Measurements from ENCODE around the gene GARRE1. TPM values are rescaled to one million over a fixed set of nuclear protein-coding genes. Genes with fewer than 3 reads are reported as not detected.
"Not testable (repeated sequence)": the region's sequence is repeated elsewhere in the genome, so short reads cannot be mapped to it uniquely, and the experiment has no call there.

Gene GARRE1
- polyA plus RNA-seq (2013, experiment 1 of 2), result 37.1 TPM
- polyA plus RNA-seq (2013, experiment 2 of 2), result 40.7 TPM

- Histone ChIP-seq H3K4me2 (ENCODE audit: insufficient read depth, low read length, poor library complexity, severe bottlenecking) (peak within 1 kb of the TSS; percentile 71), H2BK12ac (ENCODE audit: low read length) (no peak within 1 kb of the TSS), H2BK120ac (ENCODE audit: low read depth, low read length) (peak within 1 kb of the TSS; percentile 61), H4K8ac (ENCODE audit: low read depth, low read length) (peak within 1 kb of the TSS; percentile 65), H3K14ac (ENCODE audit: low read length) (peak within 1 kb of the TSS; percentile 82), H2BK5ac (ENCODE audit: low read length) (no peak within 1 kb of the TSS), H3K4ac (ENCODE audit: low read length) (no peak within 1 kb of the TSS), H4K91ac (ENCODE audit: low read depth, low read length, poor library complexity) (no peak within 1 kb of the TSS), H3K9ac (ENCODE audit: low read depth, low read length, poor library complexity) (peak within 1 kb of the TSS; percentile 88), H2AFZ (ENCODE audit: low read length) (peak within 1 kb of the TSS; percentile 97), H3K27ac (replicated peaks; ENCODE audit: low read length) (peak within 1 kb of the TSS; percentile 75), H3K23ac (ENCODE audit: low read depth, low read length, poor library complexity) (peak within 1 kb of the TSS; percentile 73), H3K18ac (ENCODE audit: low read length) (peak within 1 kb of the TSS; percentile 89), H3K9me3 (replicated peaks in 1 of 2; ENCODE audit: control insufficient read depth in 2 of 2, insufficient read depth in 1 of 2, low read depth in 1 of 2, low read length in 2 of 2) (no peaks in the 10 kb centered on the region), H2AK5ac (ENCODE audit: low read depth, low read length) (no peak within 1 kb of the TSS), H3K79me1 (ENCODE audit: low read depth, low read length) (peaks cover 4% of the 10 kb centered on the region), H3K4me3 (ENCODE audit: low read length in 2 of 2) (peak within 1 kb of the TSS; percentile 75 to 99), H2BK15ac (ENCODE audit: low read length) (peak within 1 kb of the TSS; percentile 26), H3K27me3 (ENCODE audit: control insufficient read depth in 3 of 3, insufficient read depth in 3 of 3, low read depth in 1 of 3, low read length in 3 of 3) (no peaks in the 10 kb centered on the region), H3K4me1 (ENCODE audit: control insufficient read depth in 2 of 2, insufficient read depth in 1 of 2, low read depth in 1 of 2, low read length in 2 of 2) (peaks cover 0 to 2% of the 10 kb centered on the region in 2 donors), H3K36me3 (replicated peaks in 1 of 2; ENCODE audit: control insufficient read depth in 2 of 2, insufficient read depth in 2 of 2, low read length in 2 of 2) (peaks cover 0 to 8% of the 10 kb centered on the region in 2 donors)
- DNase-seq (ENCODE audit: low spot score), result peak; percentile 84
- WGBS, 2 donors (ENCODE audit: extremely low coverage in 2 of 2, insufficient read length in 2 of 2, insufficient replicate concordance in 1 of 2), result no CpG with 5 or more reads among the region's 56 CpGs
These were observed at the start of gene GARRE1 for GRCh38 chr19:34254046-34254697. GARRE1 (plus strand) TSS chr19:34254554; CDS start chr19:34300474, 45,920 bp downstream.

GRCh38 chr19:34205324-34205723, 49.0 kb upstream of the GARRE1 start:
- not testable (repeated sequence) for H2AK5ac ChIP-seq (ENCODE audit: low read depth, low read length); H3K14ac ChIP-seq (ENCODE audit: low read length); H3K79me1 ChIP-seq (ENCODE audit: low read depth, low read length); H3K4me1 ChIP-seq (ENCODE audit: control insufficient read depth in 2 of 2, insufficient read depth in 1 of 2, low read depth in 1 of 2, low read length in 2 of 2); H2BK12ac ChIP-seq (ENCODE audit: low read length); H3K9me3 ChIP-seq (replicated peaks in 1 of 2; ENCODE audit: control insufficient read depth in 2 of 2, insufficient read depth in 1 of 2, low read depth in 1 of 2, low read length in 2 of 2); H2BK15ac ChIP-seq (ENCODE audit: low read length); H3K4me2 ChIP-seq (ENCODE audit: insufficient read depth, low read length, poor library complexity, severe bottlenecking); H3K4ac ChIP-seq (ENCODE audit: low read length); H4K91ac ChIP-seq (ENCODE audit: low read depth, low read length, poor library complexity); H2BK5ac ChIP-seq (ENCODE audit: low read length); H3K27me3 ChIP-seq (ENCODE audit: control insufficient read depth in 3 of 3, insufficient read depth in 3 of 3, low read depth in 1 of 3, low read length in 3 of 3); H2BK120ac ChIP-seq (ENCODE audit: low read depth, low read length); H3K27ac ChIP-seq (replicated peaks; ENCODE audit: low read length); H3K4me3 ChIP-seq (ENCODE audit: low read length in 2 of 2); H4K8ac ChIP-seq (ENCODE audit: low read depth, low read length); H3K23ac ChIP-seq (ENCODE audit: low read depth, low read length, poor library complexity); DNase-seq (ENCODE audit: low spot score); H3K18ac ChIP-seq (ENCODE audit: low read length); H3K9ac ChIP-seq (ENCODE audit: low read depth, low read length, poor library complexity); H2AFZ ChIP-seq (ENCODE audit: low read length)
- no CpG with 5 or more reads among the region's 7 CpGs for WGBS, 2 donors (ENCODE audit: extremely low coverage in 2 of 2, insufficient read length in 2 of 2, insufficient replicate concordance in 1 of 2)
- peaks cover 13 to 97% of the 10 kb centered on the region in 2 donors for H3K36me3 ChIP-seq (replicated peaks in 1 of 2; ENCODE audit: control insufficient read depth in 2 of 2, insufficient read depth in 2 of 2, low read length in 2 of 2)

- H4K8ac ChIP-seq (ENCODE audit: low read depth, low read length), result no peak overlapping the region
- no peaks in the 10 kb centered on the region for H3K27me3 ChIP-seq (ENCODE audit: control insufficient read depth in 3 of 3, insufficient read depth in 3 of 3, low read depth in 1 of 3, low read length in 3 of 3)
- H3K9me3 ChIP-seq (replicated peaks in 1 of 2; ENCODE audit: control insufficient read depth in 2 of 2, insufficient read depth in 1 of 2, low read depth in 1 of 2, low read length in 2 of 2), result no peaks in the 10 kb centered on the region
- WGBS, 2 donors (ENCODE audit: extremely low coverage in 2 of 2, insufficient read length in 2 of 2, insufficient replicate concordance in 1 of 2), result no CpG with 5 or more reads among the region's 1 CpG
- no peak overlapping the region for H2BK5ac ChIP-seq (ENCODE audit: low read length)
- H3K4me2 ChIP-seq (ENCODE audit: insufficient read depth, low read length, poor library complexity, severe bottlenecking), result no peak overlapping the region
- H3K4ac ChIP-seq (ENCODE audit: low read length), result no peak overlapping the region
- no peak overlapping the region for H3K23ac ChIP-seq (ENCODE audit: low read depth, low read length, poor library complexity)
- H3K36me3 ChIP-seq (replicated peaks in 1 of 2; ENCODE audit: control insufficient read depth in 2 of 2, insufficient read depth in 2 of 2, low read length in 2 of 2), result peaks cover 11 to 98% of the 10 kb centered on the region in 2 donors
- DNase-seq (ENCODE audit: low spot score), result no peak
- H4K91ac ChIP-seq (ENCODE audit: low read depth, low read length, poor library complexity), result no peak overlapping the region
- no peak overlapping the region for H3K18ac ChIP-seq (ENCODE audit: low read length)
- no peak overlapping the region for H3K14ac ChIP-seq (ENCODE audit: low read length)
- no peak overlapping the region for H3K9ac ChIP-seq (ENCODE audit: low read depth, low read length, poor library complexity)
- no peak overlapping the region for H2BK15ac ChIP-seq (ENCODE audit: low read length)
- peaks cover 2% of the 10 kb centered on the region for H3K79me1 ChIP-seq (ENCODE audit: low read depth, low read length)
- no peak overlapping the region for H2AFZ ChIP-seq (ENCODE audit: low read length)
- H2AK5ac ChIP-seq (ENCODE audit: low read depth, low read length), result no peak overlapping the region
- H2BK12ac ChIP-seq (ENCODE audit: low read length), result no peak overlapping the region
- H3K4me1 ChIP-seq (ENCODE audit: control insufficient read depth in 2 of 2, insufficient read depth in 1 of 2, low read depth in 1 of 2, low read length in 2 of 2), result no peaks in the 10 kb centered on the region
- no peak overlapping the region for H3K4me3 ChIP-seq (ENCODE audit: low read length in 2 of 2)
- H2BK120ac ChIP-seq (ENCODE audit: low read depth, low read length), result no peak overlapping the region
- H3K27ac ChIP-seq (replicated peaks; ENCODE audit: low read length), result no peak overlapping the region
These were observed 46.0 kb upstream of the GARRE1 start for GRCh38 chr19:34208291-34208884.

- no peak overlapping the region for H2AK5ac ChIP-seq (ENCODE audit: low read depth, low read length)
- H3K4me1 ChIP-seq (ENCODE audit: control insufficient read depth in 2 of 2, insufficient read depth in 1 of 2, low read depth in 1 of 2, low read length in 2 of 2), result no peaks in the 10 kb centered on the region
- H3K4me2 ChIP-seq (ENCODE audit: insufficient read depth, low read length, poor library complexity, severe bottlenecking), result no peak overlapping the region
- no peak overlapping the region for H3K14ac ChIP-seq (ENCODE audit: low read length)
- no peaks in the 10 kb centered on the region for H3K9me3 ChIP-seq (replicated peaks in 1 of 2; ENCODE audit: control insufficient read depth in 2 of 2, insufficient read depth in 1 of 2, low read depth in 1 of 2, low read length in 2 of 2)
- no peak for DNase-seq (ENCODE audit: low spot score)
- H3K27ac ChIP-seq (replicated peaks; ENCODE audit: low read length), result no peak overlapping the region
- H4K8ac ChIP-seq (ENCODE audit: low read depth, low read length), result no peak overlapping the region
- H3K9ac ChIP-seq (ENCODE audit: low read depth, low read length, poor library complexity), result no peak overlapping the region
- H2AFZ ChIP-seq (ENCODE audit: low read length), result no peak overlapping the region
- H2BK12ac ChIP-seq (ENCODE audit: low read length), result no peak overlapping the region
- H3K36me3 ChIP-seq (replicated peaks in 1 of 2; ENCODE audit: control insufficient read depth in 2 of 2, insufficient read depth in 2 of 2, low read length in 2 of 2), result peaks cover 11 to 98% of the 10 kb centered on the region in 2 donors
- no peak overlapping the region for H3K23ac ChIP-seq (ENCODE audit: low read depth, low read length, poor library complexity)
- no peak overlapping the region for H2BK15ac ChIP-seq (ENCODE audit: low read length)
- H3K79me1 ChIP-seq (ENCODE audit: low read depth, low read length), result peaks cover 2% of the 10 kb centered on the region
- no peak overlapping the region for H2BK5ac ChIP-seq (ENCODE audit: low read length)
- no peak overlapping the region for H3K4ac ChIP-seq (ENCODE audit: low read length)
- H4K91ac ChIP-seq (ENCODE audit: low read depth, low read length, poor library complexity), result no peak overlapping the region
- WGBS, 2 donors (ENCODE audit: extremely low coverage in 2 of 2, insufficient read length in 2 of 2, insufficient replicate concordance in 1 of 2), result no CpG with 5 or more reads among the region's 4 CpGs
- H3K4me3 ChIP-seq (ENCODE audit: low read length in 2 of 2), result no peak overlapping the region
- no peaks in the 10 kb centered on the region for H3K27me3 ChIP-seq (ENCODE audit: control insufficient read depth in 3 of 3, insufficient read depth in 3 of 3, low read depth in 1 of 3, low read length in 3 of 3)
- no peak overlapping the region for H2BK120ac ChIP-seq (ENCODE audit: low read depth, low read length)
- H3K18ac ChIP-seq (ENCODE audit: low read length), result no peak overlapping the region
These were observed 44.6 kb upstream of the GARRE1 start for GRCh38 chr19:34209726-34210125.
